HG02642 (cell line): Measurements from ENCODE around the gene HYAL2.

Source experiments
- ATAC-seq: cut with Tn5 transposase; IDR thresholded peaks from one replicate; pipeline ENCODE4 v1.9.1; 2021; ENCODE audit warnings: mild to moderate bottlenecking; ENCODE audit not compliant: unreplicated experiment, poor library complexity

Gene HYAL2, protein sequence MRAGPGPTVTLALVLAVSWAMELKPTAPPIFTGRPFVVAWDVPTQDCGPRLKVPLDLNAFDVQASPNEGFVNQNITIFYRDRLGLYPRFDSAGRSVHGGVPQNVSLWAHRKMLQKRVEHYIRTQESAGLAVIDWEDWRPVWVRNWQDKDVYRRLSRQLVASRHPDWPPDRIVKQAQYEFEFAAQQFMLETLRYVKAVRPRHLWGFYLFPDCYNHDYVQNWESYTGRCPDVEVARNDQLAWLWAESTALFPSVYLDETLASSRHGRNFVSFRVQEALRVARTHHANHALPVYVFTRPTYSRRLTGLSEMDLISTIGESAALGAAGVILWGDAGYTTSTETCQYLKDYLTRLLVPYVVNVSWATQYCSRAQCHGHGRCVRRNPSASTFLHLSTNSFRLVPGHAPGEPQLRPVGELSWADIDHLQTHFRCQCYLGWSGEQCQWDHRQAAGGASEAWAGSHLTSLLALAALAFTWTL

GRCh38 chr3:50322386-50323091 lies at the start of gene HYAL2:
HYAL2 (minus strand) TSS chr3:50322745; CDS start chr3:50320489, 2,256 bp downstream.
- ATAC-seq, result no peak

DNA sequence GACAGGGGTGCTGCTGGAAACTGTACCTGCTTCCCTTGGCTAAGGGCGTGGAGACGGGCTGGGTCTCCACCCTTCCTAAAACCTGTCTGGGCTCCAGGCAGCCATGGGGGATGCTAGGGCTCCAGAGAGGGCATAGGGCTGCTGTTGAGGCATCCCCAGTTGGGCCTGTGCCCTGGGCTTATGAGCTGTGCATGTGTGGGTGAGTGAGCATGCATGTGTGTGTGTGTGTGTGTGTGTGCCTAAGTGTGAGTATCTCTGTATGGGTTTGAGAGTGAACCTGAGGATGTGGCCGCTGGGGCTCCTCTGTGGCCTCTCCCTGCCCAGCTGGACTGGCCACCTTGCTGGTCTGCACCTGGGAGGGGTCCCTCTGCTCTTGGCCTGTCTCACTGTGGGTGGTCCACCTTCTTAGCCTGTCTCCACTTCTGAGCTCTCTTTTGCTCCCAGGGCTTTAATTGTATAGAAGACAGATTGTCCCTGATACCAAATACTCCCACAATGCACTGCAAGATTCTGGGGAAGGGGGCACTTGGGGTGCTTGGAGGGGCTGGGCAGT lies 48.7 kb upstream of the HYAL2 start:
- ATAC-seq, result no peak

GRCh38 chr3:50370594-50370993 lies 48.0 kb upstream of the HYAL2 start:
- ATAC-seq, result no peak

- no peak for ATAC-seq
Measured at GRCh38 chr3:50369012-50369670, 46.6 kb upstream of the HYAL2 start.

- ATAC-seq, result no peak
Measured at GRCh38 chr3:50365842-50366220, 43.3 kb upstream of the HYAL2 start.

- ATAC-seq, result peak; percentile 84
Measured at GRCh38 chr3:50365080-50365841, 42.7 kb upstream of the HYAL2 start.

- peak; percentile 1 for ATAC-seq
Measured at GRCh38 chr3:50364573-50365079, 42.1 kb upstream of the HYAL2 start.

DNA sequence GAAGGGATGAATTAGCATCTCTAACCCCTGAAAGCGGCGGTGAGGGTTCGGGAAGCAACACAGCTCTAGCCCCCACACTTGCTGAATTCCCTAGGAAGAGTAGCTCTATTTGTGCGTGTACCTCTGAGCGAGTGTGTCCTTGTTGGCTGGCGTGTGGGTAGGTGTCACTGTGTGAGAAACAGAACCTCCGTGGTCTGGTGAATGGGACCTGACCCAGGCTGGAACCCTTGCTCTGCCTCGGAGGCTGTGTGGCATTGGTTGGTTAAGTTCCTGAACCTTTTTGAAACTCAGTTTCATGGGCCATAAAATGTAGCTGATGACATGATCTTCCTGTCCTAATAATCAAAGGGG lies 37.2 kb upstream of the HYAL2 start:
- ATAC-seq, result peak; percentile 10

- peak; percentile 98 for ATAC-seq
Measured at GRCh38 chr3:50358911-50359759, 36.6 kb upstream of the HYAL2 start, which contains the start of gene TMEM115. TMEM115 (minus strand) TSS chr3:50359521; CDS start chr3:50359063, 458 bp downstream.

DNA sequence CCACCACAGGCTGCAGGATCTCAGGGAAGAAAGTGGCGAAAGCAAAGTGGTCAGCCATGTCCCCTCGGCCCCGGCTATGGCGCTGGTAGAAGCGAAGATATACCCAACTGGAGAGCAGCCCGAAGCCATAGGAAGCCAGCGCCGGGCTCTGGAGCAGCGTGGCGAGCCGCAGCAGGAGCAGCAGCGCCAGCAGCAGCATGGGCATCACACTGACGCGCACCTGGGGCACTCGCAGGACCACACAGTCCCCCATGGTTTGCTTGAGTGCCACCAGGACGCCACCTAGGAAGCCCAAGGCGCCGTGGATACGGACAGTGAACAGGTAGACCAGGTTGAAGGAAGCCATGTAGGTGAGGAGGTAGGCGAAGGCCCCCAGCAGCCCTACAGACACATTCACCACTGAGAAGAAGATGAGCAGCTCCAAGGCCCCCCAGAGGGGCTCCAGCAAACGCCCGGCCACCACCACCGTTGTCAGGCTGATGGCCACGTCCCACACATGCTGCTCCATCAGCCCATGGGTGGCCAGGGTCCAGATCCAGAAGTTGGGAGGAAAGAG lies 35.9 kb upstream of the HYAL2 start:
- ATAC-seq, result no peak

GRCh38 chr3:50357481-50357880 lies 34.9 kb upstream of the HYAL2 start:
- no peak for ATAC-seq

DNA sequence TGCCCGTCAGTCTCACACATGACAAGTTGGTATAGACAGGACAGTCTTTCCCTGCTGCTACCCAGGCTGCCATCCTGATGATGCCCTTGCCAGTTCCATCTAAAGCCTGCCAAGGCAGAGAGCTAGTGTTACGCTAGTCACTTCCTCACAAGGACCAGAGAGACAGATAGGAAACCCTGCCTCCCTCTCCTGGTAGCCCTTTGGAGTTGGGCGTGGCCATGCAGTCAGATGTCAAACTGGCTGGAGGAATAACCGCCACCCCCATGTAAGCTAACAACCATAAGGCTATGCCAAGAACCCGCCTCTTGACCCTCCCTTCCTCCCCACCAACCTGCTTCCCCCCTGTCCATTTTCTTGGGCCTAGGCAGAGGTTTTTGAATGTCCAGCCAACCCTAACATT lies 34.0 kb upstream of the HYAL2 start:
- no peak for ATAC-seq

- ATAC-seq, result no peak
Measured at GRCh38 chr3:50355829-50356552, 33.4 kb upstream of the HYAL2 start.

DNA sequence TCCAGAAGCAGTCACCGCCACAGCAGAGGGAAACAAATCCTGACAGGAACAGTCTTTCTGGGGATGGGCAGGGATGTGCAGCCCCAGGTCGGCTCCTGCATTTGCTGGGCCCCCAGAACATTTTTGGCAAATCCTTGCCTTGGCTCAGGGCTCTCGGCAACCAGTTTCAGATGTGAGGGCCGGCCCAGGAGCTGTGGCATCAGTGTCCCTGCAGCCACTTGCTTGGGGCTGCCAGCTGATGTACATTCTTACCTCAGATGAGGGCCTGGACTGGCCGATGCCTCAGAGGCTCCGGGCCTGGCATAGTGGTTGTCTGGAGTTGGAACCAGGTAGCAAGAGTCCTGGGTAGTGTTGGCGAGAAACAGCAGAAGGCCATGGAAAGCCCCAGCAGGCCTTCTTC lies 32.3 kb upstream of the HYAL2 start:
- no peak for ATAC-seq

DNA sequence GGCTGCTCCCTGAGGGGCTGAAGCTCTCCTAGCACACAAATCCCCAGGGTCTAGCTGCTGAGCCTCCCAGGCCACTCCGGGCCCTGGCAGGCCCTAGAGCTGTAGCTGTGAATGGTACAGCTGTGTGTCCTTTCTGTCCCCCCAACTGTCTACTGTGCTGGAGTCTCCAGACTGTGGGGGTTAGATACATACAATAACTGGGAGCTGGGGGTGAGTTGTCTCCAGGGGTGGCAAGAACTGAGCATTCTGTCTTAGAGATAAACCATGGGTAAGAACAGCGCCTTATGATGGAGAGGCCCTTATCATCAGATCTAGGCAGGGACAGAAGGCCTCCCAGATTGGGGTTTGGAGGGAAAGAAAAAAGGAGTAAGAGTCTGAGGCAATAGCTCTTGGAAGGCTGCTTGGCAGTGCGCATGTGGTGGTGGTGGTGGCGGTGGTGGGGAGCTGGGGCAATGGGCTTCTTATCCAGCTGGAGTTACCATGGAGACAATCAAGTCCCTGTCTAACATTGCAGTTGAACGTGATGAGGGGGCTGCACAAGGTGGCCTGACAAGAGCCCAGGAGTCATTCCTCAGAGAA lies 31.7 kb upstream of the HYAL2 start:
- ATAC-seq, result no peak

GRCh38 chr3:50353245-50354004 lies 30.9 kb upstream of the HYAL2 start:
- no peak for ATAC-seq

GRCh38 chr3:50352781-50353180 lies 30.2 kb upstream of the HYAL2 start:
- no peak for ATAC-seq
